Testis (tissue), 2 donors: ENCODE data around the gene HECTD4.

Source experiments
- POLR2A ChIP-seq: fragments of 450-650 bp; IDR thresholded peaks from one replicate; pipeline ENCODE4 v1.6.1; 2017; ENCODE audit warnings: antibody characterized with exemption, mild to moderate bottlenecking, moderate library complexity
- TF ChIP-seq, protein P1 (sequence below), 3 experiments: fragments of 450-650 bp in 2 of 3; fragments of 200-600 bp in 1 of 3; sonication (generic) in 1 of 3; IDR thresholded peaks; one replicate each; pipeline ENCODE4 v1.5.1; 2016 to 2019; ENCODE audit warnings: antibody characterized with exemption in 3 of 3, mild to moderate bottlenecking in 2 of 3, moderate library complexity in 1 of 3

DNA sequence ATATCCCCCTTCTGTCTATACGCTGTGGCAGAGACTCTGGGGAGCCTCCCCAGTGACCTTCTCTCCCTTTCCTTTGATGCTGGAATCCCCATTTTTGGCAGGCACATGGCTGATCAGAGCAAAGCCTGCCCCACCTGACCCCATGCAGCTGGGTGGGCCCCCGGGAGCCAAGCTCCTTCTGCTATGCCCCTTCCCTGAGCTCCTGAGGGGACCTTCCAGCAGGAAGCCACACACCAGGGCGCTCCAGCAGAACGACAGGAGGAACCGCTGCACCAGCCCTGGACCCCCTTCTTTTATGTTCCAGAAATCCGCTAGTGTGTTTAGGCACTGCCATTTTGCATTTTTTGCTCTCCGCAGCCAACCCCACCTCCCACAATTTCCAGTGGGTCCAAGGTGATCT is 212.3 kb downstream of the HECTD4 start:
- TF ChIP-seq, protein P1, sequence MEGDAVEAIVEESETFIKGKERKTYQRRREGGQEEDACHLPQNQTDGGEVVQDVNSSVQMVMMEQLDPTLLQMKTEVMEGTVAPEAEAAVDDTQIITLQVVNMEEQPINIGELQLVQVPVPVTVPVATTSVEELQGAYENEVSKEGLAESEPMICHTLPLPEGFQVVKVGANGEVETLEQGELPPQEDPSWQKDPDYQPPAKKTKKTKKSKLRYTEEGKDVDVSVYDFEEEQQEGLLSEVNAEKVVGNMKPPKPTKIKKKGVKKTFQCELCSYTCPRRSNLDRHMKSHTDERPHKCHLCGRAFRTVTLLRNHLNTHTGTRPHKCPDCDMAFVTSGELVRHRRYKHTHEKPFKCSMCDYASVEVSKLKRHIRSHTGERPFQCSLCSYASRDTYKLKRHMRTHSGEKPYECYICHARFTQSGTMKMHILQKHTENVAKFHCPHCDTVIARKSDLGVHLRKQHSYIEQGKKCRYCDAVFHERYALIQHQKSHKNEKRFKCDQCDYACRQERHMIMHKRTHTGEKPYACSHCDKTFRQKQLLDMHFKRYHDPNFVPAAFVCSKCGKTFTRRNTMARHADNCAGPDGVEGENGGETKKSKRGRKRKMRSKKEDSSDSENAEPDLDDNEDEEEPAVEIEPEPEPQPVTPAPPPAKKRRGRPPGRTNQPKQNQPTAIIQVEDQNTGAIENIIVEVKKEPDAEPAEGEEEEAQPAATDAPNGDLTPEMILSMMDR (IDR thresholded peaks at IDR 0.05) = no peak
- TF ChIP-seq POLR2A = no peak
